Erythroblast (primary cell): Measurements from ENCODE around the gene C14orf39.
"Not testable (repeated sequence)": the region's sequence is repeated elsewhere in the genome, so short reads cannot be mapped to it uniquely, and the experiment has no call there.

Experiments used
- DNase-seq, 2 experiments: peaks; one replicate each; lab custom pipeline; 2025; lab: John Stamatoyannopoulos, UW
- GATA1 ChIP-seq: IDR thresholded peaks from 2 replicates; pipeline ENCODE4 v1.6.1; 2011; ENCODE audit warnings: low read depth, mild to moderate bottlenecking, control low read depth, low read length, moderate library complexity
- POLR2A ChIP-seq: IDR thresholded peaks from 2 replicates; pipeline ENCODE4 v1.6.1; 2011; ENCODE audit warnings: mild to moderate bottlenecking, low read length

C14orf39 gene

DNA sequence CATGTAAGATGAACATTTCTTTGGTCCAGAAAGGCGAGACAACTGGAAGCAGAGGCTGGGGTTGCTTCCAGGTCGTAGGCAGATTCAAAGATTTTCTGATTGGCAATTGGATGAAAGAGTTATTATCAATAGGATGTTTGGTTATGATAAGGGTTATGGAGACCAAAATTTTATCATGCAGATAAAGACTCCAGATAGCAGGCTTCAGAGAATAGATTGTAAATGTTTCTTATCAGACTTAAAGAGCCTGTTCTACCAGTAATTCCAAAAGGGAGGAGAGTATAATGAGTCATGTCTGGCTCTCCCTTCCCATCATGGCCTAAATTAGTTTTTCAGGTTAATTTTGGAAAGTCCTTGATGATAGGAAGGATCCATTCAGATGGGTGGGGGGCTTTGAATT lies 55.6 kb downstream of the C14orf39 start:
- no peak for DNase-seq
- TF ChIP-seq POLR2A (no peak), GATA1 (no peak)

DNA sequence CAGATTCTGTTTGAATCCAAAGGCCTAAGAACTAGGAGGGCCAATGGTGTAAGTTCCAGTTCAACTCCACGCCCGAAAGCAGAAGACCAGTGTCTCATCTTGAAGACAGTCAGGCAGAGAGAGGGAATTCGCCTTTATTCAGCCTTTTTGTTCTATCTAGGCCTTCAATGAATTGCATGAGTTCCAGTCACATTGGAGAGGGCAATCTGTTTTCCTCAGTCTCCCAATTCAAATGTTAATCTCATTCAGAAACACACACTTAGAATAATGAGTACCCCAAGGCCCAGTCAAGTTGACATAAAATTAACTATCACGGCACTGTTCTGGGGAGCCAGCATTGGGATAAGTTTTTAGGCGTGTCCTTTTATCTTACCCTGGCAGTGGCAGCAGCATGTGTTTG lies 65.8 kb downstream of the C14orf39 start:
- TF ChIP-seq POLR2A = no peak
- TF ChIP-seq GATA1 = no peak
- DNase-seq = no peak

DNA sequence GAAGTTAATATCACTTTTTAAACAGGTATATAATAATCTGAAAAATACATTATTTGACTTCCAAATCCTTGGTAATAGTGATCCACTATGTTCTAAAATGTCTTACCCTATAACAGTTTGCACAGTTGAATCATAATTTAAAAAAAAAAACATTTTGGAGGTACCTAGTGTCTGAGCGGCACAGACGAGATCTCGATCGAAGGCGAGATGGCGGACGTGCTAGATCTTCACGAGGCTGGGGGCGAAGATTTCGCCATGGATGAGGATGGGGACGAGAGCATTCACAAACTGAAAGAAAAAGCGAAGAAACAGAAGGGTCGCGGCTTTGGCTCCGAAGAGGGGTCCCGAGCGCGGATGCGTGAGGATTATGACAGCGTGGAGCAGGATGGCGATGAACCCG lies 88.3 kb downstream of the C14orf39 start:
- DNase-seq = not testable (repeated sequence)

DNA sequence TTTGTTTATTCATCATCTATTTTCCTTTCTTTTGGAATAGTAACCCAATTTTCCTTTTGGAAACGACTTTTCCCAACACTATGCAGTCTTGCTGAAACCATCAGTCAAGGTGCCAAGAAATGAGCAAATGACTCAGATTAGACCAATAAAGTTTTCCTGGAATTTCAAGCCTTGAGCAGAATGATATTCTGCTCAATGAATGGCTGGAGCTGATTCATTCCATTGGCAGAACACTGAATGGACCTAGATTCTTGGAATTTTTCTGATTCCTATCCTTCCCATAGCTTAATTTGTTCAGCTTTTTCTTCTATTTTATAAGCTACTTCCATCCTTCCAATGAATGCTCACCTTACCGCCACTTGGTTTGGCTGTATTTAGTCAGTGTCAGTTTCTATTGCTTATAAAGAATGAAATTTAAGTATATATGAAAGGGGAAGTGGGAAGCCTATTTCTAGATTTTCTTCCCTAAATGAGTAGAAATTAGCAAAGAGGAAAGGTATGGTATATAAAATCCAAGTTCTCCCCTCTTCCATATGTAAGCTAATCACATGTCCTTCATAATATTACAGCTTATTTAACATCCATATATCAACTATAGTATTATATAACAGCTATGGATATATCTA lies 89.0 kb downstream of the C14orf39 start:
- DNase-seq = no peak
- TF ChIP-seq GATA1 (no peak), POLR2A (no peak)
